DMS 273 (cell line): ENCODE results near the gene KRT7.

ENCODE experiments used
- DNase-seq: peaks from one replicate; lab custom pipeline; 2025; ENCODE audit not compliant: unreplicated experiment; lab: John Stamatoyannopoulos, UW

The KRT7 gene

DNA sequence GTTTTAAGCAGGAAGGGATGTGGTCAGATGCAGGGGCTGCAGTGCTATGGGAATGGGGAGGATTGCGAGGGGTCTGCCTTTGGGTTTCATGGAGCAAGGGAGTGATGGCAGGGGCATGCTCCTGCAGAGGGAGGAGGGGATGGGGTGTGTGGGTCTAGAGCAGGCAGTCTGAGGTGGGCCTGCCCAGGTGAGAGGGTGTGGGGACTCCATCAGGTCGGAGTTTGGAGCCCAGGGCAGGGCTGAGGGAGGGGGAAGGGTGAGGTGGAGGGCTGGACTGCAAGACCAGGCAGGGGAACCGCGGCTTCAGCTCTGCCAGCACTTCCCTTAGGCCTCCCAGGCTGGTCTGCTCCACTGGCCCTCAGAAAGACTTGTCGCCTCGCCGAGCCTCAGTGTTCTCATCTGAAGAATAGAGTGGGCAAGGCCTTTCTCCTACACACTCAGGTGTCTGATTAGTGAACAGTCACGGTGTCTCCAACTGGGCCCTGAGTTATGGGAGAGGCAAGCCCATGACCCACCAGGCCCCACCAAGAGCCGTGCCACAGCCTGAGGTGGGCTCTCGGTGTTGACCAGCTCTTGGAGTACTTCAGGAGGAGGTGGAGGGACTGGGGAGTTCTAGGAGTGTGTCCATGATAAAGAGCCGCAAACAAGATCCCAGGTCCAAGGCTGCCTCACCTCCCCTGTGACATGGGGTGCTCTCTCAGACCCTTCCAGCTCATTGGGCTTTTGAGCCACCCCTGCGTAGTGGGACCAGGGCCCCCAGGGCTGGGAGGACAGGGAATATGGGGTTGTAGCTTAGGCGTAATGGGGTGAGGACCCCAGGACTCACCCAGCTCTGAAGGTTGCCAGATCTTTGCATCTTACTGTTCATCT is 21.1 kb upstream of the KRT7 start:
- DNase-seq: no peak

DNA sequence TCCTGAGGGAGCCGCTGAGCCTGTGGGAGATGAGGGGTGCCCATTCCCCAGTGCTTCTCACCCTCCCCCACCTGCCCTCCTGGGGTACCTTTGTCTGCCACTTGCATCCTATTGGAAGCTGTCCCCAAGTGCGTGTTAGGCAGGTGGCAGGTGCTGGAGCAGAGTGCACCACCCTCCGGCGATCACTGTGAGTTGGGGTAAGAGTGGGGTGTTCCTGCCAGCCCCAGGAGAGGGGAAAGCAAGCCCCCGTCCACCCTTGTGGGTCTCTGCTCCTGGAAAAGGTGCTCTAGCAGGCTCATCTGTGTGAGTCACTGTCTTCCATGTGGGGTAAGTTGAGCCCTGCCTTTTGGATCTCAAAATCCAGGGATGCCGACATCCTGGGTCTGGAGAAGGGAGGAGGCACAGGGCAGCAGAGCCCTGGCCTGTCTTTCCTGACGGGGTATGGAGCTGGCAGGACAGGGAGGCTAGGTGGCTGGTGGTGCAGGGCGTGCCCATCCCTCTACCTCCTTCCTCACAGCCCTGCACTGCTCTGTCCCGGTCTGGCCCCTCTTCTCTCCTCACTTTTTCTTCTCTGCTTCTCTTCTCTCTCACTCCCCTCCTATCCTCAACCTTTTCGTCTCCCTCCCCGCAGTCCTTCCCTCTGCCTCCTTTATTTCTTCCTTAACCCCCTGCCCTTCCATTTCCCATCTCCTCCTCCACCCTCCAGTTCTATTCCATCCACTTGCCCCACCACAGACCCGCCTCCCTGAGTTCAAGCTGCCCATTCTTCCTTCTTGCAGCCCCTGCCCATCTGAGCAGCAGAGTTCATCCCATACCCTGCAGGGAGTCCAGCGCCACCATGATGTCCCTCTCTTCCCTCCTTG is 20.1 kb upstream of the KRT7 start:
- no peak for DNase-seq

DNA sequence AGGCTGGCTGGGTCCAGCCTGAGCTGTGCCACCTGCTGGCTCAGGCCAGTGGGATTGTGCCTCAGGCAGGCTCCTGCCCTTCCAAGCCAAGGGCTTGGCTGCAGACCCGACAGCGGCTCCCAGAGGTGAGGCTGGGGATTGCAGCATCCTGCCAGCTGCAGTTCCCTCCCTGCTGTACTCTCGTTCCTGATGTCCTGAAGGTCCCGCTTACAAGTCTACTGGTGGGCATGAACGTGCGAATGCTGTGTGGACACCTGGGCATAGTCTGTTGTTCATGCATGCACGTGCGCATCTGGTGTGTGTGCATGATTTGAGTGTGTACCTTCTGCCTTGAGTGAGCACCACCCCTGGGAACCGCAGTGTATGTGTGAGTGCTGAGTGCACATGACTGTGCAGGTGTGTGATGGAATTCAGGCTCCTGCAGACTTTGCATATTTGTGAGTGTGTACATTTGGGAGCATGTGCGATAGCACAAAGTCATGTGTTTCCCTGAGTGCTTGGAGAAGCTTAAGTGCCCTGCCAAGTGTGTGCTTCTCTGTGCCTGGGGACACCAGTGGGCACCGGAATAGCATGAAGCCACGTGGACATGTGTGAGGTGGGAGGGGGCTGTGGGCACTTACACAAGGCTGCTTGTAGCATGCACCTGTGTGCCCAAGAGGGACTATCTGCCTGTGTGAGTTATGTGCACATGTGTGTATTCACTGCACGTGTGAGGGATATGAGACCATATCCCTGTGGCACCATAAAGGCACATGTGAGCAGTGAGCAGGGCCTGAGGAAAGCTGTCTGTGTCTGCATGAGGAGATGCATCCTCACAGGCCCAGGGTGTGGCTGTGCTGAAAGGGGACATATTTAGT is 19.3 kb upstream of the KRT7 start:
- peak; percentile 79 for DNase-seq

DNA sequence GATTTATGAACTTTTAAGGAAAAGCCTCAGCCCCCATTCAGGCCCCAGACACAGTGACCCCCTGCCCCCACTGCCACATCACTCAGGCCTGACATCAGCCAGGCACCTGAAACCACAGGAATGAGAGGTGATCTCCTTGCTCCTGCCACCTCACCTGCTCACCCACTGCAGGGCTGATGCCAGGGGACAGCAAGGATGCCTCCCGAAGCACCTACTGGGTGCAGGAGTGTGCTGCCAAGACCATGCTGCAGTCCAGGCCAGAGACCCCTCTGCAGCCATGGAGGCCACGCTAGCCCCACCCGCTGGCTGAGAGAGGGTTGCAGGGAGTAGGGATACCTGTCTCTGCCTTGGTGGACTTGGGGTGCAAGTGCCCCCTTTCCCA is 18.6 kb upstream of the KRT7 start:
- no peak for DNase-seq

DNA sequence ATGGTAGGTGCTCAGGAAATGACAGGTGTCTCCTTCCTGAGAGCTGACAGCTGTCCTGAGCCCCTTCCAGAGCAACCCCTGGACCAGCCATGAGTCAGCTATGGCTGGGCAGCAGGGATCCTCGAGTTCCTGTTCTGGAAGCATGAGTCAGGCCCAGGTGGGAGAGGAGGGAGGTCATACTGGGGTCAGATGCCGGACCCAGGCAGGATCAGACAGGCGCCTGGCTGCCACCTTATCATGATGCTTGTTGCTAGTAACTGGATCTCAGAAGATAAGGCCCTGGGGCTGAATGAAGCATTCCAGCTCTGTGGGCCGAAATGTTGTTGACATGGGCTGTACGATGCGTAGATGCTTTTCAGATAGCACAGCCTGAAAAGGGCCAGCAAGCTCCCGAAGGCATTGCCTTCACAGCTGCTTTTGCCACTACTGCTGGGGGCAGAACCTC is 17.4 kb upstream of the KRT7 start:
- no peak for DNase-seq

DNA sequence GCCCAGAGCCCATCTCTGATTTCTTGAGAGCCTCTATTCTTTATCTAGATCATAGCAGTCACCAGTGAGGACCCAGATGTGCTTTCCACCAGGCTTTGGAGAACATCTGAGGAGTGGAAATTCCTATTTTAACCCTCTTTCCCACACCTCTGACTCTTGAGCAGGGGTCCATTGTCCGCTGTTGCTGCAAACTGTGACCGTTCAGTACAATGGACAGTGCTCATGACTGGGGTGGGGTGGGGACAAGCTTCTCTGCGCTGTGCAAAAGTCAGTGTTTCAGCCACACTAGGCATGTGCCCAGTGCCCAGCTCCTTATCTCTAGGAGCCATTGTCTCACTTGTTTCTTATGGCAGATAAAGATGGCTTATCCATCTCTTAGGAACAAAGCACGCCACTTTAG is 16.9 kb upstream of the KRT7 start:
- no peak for DNase-seq

DNA sequence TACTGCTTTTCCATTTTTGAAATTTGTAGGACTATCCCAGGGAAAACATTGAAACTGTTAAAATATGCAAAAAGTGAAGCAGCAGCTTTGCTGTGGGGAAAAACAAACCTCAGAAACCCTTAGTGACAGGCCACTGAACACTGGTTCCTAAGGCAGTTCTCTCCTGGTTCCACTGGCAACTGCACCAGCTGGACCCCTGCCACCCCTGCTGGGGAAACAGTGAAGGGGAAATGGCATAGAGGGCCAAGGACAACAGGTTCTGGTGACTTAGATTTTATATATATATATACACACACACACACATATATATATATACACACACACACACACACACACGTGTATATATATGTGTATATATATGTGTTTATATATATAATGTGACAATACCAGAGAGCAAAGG is 16.2 kb upstream of the KRT7 start:
- peak; percentile 39 for DNase-seq

DNA sequence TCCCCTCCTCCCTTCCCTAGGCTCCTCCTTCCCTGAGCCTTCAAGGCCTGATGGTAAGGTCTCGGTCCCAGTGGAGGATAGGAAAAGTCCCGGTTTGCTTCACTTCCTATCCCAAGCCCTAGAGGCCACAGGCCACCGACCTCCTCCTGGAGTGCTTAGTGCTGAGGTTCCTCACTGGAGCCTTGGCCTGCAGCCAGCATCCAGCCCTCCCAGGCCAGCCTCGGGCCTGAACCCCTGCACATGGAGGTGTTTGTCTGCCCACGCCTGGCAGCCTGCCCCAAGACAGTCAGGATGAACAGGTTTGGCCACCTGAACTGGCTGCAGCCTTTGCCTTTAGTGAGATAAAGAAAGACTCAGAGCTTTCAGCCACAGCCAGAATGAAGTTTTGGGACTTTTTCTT is 15.8 kb upstream of the KRT7 start:
- DNase-seq: peak; percentile 36

DNA sequence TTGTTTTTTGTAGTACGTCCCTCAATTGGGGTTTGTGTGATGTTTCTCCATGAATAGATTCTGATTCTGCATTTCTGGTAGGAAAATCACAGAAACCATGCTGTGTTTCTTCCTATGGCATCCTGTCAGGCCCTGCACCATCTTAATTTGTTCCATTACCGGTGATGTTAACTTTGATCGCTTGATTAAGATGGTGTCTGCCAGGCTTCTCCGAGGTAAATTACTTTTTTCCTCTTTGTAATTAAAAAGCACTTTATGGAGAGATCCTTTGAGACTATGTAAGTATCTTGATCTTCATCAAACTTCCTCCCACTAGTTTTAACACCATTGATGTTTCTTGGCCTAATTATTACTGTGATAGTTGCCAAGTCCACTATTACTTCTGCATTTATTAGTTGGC is 15.0 kb upstream of the KRT7 start:
- DNase-seq: no peak

DNA sequence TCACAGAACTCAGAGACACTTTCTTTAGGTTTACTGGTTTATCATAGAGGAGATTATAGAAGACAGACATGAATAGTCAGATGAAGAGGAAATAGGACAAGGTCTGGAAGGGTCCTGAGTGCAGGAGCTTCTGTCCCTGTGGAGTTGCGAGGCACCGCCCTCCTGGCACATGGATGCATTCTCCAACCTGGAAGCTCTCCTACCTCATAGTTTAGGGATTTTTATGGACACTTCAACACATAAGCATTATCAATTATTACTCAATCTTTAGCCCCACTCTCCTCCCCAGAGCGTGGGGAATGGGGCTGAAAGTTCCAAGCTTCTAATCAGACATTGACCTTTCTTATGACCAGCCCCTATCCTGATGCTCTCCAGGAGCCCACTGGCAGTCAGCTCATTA is 12.6 kb upstream of the KRT7 start:
- no peak for DNase-seq

DNA sequence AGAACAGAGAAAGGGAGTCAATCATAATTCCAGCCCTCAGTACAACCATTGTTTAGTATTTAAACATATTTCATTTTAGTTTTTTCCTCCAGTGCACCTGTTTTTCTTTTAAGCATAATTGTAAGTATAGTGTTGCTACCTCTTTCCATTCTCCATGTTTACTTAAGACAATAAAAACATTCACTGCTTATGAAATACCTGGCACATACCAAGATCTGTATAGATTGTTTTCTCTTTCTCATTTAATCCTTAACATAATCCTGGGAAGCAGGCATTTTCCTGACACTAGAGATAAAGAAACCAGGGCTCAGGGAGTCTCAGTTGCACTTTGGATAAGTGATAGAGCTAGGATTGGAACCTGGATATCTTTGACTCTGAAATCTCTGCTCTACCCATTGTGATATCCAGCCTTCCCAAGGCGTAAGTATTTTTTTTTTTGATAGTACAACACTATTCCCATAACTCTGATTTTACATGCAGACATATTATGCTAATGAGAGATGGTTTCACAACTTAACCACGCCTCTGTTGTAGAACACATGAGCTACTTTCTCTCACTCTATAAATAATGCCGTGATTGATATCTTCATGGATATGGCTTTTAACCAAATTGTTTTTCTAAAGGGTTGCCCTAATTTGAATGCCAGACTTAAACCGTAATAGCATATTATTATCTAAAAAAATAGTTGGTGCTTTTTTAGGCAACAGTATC is 11.8 kb upstream of the KRT7 start:
- DNase-seq: no peak

DNA sequence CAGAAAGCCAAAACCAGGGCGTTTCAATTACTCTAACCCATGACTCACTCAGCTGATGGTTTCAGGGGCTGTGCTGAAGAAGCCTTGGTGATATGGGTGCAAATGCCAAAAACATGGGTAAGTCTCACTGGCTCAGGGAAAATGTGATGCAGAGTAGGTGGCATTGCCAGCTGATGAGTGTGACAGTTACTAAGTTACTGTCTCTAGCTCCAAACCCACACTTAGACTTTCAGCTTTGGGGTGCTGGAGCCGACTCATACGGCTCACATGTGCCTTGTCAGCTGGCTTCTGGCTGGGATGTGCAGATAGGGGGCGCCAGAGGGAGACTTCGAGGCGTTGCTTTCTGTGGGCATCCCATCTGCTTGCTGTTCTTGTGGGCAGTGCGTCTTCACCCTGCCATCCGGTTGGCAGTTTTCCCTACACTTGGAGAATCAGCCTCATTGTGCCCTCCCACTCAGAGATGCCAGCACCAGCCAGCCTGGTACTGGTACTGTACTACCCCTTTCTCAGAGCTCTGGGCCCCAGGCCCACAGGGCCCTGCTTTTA is 11.1 kb upstream of the KRT7 start:
- DNase-seq: peak; percentile 77

DNA sequence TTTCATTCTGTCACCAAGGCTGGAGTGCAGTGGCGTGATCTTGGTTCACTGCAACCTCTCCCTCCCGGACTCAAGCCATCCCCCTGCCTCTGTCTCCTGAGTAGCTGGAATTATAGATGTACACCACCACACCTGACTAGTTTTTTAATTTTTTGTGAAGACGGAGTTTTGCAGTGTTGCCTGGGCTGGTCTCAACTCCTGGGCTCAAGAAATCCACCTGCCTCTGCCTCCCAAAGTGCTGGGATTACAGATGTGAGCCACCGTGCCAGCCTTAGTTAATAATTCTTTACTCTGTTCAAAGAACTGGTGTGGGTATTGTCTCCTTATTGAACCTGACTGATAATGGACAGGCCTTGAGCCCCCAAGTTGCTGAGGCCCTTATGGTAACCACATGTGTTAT is 10.4 kb upstream of the KRT7 start:
- no peak for DNase-seq

DNA sequence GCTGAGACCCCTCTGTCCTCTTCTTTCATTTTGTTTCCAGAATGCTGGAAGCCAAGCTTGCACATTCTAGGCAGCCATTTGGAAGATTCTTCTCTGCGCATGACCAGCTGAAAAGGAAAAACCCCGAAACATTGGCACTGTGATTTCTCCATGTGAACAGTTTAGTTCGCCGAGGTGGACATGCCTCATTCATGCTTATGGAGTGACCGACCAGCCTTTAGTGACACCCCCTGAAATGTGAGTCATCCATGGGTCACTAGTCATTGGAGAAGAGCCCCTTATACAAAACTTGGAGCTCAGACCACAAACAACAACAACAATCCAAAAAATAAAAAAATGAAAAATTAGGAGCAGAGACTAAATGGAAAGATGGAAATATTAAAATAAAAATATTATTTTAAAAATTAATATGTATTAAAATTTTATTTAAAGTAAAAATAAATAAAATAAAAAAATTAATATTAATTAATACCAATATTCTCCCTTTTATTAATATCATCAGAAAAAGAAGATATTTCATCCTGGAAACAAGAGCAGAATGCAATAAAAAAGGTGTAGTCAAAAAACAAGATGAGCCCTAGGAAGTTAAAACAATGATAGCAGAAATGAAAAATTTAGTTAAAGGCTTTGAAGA is 9.5 kb upstream of the KRT7 start:
- no peak for DNase-seq

DNA sequence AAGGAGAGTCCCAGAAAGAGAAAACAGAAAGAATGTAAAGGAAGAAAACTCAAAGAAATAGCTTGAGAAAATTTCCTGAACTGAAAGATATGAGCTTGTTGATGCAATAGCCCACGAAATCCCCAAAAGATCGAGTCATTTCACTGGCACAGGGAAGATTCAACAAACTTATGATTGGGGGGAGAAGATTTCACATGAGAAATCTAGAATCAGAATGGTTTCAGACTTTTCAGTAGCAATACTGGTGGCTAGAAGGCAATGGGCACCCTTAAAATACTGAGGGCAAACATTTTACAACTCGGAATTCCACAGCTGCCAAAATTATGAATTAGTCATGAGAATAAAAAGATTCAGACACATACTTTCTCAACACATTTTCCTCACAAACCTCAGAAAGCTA is 8.9 kb upstream of the KRT7 start:
- no peak for DNase-seq

DNA sequence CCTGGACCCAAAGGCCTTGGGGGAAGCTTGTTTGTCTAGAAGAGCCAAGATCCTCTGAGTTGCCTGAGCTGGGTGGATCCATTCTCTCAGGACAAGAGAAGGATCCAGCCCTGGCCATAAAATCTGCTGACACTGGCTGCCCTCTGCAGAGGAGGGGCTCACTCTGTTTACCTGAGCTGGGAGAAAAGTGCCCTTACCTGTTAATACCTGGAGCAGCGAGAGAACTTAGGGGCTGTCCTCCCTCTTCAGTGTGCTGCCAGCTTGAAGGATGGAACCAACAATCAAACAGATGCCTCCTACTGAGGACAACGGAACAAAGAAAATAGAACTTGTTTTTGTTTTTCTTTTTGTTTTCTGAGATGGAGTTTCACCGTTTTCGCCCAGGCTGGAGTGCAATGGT is 7.3 kb upstream of the KRT7 start:
- DNase-seq: no peak

DNA sequence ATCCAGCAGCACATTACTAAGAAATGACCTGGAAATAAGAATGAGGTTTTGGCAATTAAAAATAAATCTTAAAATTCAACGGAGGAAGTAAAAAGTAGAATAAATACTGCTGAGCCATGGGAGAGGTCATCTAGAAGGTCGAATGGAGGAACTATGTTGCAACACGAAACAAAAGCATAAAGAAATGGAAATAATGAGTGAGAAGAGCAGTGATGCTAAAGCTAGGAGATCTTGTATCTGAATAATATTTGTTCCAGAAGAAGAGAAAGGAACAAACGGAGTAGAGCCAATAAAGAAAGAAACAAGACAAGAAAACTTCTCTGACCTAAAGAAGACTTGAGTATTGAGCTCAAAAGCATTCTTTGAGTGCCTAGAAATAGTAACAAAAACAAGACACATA is 6.6 kb upstream of the KRT7 start:
- DNase-seq: no peak

DNA sequence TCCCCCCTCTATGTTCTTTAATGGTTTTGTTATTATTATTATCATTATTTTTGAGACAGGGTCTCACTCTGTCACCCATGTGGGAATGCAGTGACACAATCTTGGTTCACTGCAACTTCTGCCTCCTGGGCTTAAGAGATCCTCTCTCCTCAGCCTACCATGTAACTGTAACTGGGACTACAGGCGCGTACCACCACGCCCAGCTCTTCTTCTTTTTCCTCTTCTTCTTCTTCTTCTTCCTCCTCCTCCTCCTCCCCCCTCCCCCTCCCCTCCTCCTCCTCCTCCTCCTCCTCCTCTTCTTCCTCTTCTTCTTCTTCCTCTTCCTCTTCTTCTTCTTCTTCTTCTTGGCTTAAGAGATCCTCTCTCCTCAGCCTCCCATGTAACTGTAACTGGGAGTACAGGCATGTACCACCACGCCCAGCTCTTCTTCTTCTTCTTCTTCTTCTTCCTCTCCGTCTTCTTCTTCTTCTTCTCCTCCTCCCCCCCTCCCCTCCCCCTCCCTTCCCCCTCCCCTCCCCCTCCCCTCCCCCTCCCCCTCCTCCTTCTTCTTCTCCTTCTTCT is 5.4 kb upstream of the KRT7 start:
- no peak for DNase-seq

DNA sequence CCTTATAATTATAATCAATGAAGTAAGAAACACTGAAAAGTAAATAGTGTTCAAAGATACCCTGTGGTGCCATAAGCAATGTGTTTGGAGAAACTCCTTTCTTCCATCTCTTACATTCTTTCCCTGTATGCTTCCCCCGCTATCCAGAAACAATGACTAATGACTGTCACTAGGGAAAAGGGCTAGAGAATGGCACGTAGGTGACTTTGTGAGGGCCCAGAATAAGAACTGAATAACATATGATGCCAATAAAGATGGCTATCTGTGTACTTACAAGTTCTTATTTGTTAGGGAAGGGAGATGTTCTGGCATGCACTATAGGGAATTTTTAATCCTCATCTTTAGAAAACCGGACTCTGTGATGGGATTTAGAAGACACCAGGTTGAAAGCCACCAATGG is 4.7 kb upstream of the KRT7 start:
- no peak for DNase-seq

DNA sequence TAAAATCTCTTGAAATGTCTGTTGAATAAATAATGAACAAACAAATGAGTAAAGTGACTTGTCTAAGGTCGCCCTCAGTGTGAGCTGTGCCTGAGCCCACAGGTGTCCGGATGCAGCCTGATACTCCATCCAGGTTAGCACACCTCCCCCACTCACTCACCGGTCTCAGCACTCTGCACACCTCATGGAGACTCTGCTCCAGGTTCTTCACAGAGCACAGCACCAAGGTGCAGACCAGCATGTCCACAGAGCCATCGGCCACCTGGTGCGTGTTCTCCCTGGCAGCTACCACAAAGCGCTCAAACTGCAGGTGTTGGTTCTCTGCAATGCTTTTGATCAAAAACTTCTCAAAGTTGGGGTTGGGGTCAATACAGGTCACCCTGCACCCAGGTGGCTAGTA is 4.1 kb upstream of the KRT7 start:
- no peak for DNase-seq
